ENCODE data around the gene DCUN1D1. TPM values are rescaled to one million over a fixed set of nuclear protein-coding genes. Genes with fewer than 3 reads are reported as not detected.

The DCUN1D1 gene
- total and polyA plus RNA-seq, 2 experiments from 2014 or later: 29.5 to 53.5 TPM

DNA sequence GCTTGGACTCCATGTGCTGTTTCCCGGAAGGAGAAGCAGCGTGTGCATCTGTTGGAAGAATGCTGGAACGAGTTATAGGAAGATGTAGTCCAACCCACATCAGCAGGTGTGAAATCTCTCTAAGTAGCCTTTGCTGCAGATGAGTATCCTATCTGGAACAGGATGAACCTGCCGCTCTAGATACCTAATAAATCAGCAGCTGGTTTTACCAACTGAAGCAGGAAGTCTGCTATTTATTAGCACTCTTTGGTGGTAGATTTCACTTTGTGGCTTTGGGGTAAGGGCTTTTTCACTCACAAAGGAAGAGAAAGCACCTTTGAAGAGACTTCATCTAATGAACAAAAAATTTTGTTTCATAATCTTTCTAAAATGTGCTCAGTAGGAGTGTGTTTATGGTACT is 66.4 kb downstream of the DCUN1D1 start (continued):
- TF ChIP-seq, protein P1, sequence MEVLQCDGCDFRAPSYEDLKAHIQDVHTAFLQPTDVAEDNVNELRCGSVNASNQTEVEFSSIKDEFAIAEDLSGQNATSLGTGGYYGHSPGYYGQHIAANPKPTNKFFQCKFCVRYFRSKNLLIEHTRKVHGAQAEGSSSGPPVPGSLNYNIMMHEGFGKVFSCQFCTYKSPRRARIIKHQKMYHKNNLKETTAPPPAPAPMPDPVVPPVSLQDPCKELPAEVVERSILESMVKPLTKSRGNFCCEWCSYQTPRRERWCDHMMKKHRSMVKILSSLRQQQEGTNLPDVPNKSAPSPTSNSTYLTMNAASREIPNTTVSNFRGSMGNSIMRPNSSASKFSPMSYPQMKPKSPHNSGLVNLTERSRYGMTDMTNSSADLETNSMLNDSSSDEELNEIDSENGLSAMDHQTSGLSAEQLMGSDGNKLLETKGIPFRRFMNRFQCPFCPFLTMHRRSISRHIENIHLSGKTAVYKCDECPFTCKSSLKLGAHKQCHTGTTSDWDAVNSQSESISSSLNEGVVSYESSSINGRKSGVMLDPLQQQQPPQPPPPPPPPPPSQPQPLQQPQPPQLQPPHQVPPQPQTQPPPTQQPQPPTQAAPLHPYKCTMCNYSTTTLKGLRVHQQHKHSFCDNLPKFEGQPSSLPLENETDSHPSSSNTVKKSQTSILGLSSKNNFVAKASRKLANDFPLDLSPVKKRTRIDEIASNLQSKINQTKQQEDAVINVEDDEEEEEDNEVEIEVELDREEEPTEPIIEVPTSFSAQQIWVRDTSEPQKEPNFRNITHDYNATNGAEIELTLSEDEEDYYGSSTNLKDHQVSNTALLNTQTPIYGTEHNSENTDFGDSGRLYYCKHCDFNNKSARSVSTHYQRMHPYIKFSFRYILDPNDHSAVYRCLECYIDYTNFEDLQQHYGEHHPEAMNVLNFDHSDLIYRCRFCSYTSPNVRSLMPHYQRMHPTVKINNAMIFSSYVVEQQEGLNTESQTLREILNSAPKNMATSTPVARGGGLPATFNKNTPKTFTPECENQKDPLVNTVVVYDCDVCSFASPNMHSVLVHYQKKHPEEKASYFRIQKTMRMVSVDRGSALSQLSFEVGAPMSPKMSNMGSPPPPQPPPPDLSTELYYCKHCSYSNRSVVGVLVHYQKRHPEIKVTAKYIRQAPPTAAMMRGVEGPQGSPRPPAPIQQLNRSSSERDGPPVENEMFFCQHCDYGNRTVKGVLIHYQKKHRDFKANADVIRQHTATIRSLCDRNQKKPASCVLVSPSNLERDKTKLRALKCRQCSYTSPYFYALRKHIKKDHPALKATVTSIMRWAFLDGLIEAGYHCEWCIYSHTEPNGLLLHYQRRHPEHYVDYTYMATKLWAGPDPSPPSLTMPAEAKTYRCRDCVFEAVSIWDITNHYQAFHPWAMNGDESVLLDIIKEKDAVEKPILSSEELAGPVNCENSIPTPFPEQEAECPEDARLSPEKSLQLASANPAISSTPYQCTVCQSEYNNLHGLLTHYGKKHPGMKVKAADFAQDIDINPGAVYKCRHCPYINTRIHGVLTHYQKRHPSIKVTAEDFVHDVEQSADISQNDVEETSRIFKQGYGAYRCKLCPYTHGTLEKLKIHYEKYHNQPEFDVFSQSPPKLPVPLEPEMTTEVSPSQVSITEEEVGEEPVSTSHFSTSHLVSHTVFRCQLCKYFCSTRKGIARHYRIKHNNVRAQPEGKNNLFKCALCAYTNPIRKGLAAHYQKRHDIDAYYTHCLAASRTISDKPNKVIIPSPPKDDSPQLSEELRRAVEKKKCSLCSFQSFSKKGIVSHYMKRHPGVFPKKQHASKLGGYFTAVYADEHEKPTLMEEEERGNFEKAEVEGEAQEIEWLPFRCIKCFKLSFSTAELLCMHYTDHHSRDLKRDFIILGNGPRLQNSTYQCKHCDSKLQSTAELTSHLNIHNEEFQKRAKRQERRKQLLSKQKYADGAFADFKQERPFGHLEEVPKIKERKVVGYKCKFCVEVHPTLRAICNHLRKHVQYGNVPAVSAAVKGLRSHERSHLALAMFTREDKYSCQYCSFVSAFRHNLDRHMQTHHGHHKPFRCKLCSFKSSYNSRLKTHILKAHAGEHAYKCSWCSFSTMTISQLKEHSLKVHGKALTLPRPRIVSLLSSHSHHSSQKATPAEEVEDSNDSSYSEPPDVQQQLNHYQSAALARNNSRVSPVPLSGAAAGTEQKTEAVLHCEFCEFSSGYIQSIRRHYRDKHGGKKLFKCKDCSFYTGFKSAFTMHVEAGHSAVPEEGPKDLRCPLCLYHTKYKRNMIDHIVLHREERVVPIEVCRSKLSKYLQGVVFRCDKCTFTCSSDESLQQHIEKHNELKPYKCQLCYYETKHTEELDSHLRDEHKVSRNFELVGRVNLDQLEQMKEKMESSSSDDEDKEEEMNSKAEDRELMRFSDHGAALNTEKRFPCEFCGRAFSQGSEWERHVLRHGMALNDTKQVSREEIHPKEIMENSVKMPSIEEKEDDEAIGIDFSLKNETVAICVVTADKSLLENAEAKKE (CRISPR knock-in tag; IDR thresholded peaks at IDR 0.05): no peak
- TF ChIP-seq POLR2AphosphoS5 (IDR thresholded peaks at IDR 0.05; ENCODE audit: low read depth) (no peak), ZNF331 (CRISPR knock-in tag; IDR thresholded peaks at IDR 0.05; ENCODE audit: low read depth) (no peak), ZNF114 (CRISPR knock-in tag; IDR thresholded peaks at IDR 0.05) (no peak)

DNA sequence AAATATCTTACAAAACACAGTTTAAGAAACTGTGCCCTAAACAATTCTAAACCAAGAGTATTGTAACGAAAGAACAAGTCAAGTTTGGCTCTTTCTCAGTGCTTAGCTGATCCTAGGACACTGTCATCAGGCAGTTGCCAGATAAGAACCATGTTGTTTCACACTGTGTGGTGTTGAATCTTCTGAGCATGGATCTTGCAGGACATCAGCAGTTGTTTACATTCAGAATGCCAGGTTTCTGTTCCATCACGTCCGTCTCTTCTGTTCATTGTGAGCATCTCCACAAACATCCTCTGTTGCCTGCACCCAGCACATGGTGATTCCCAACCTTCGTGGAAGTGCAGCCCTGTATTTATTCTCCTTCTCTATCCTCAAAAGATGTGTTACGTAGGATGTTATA is 67.9 kb downstream of the DCUN1D1 start:
- Histone ChIP-seq H3K27me3 (ENCODE audit: insufficient read depth) (no peaks in the 10 kb centered on the region), H3K36me3 (ENCODE audit: insufficient read depth) (no peaks in the 10 kb centered on the region), H3K4me3 (no peak overlapping the region), H3K79me2 (replicated peaks; ENCODE audit: insufficient read depth) (no peaks in the 10 kb centered on the region), H3K27ac (ENCODE audit: low read depth) (no peak overlapping the region), H3K4me1 (ENCODE audit: insufficient read depth) (no peaks in the 10 kb centered on the region), H2AFZ (no peak overlapping the region), H3F3A (replicated peaks; ENCODE audit: low read depth) (no peaks in the 10 kb centered on the region), H4K20me1 (replicated peaks; ENCODE audit: insufficient read depth) (no peaks in the 10 kb centered on the region), H3K9me2 (ENCODE audit: insufficient read depth) (no peaks in the 10 kb centered on the region), H3K4me2 (no peak overlapping the region)
- Mint-ChIP-seq H3K27ac (no peak overlapping the region), H3K27me3 (ENCODE audit: insufficient read depth, low read depth, poor library complexity) (no peaks in the 10 kb centered on the region), H3K4me1 (peaks cover 12% of the 10 kb centered on the region; the same call in 2 of the 3 replicates), H3K36me3 (ENCODE audit: low read depth) (no peaks in the 10 kb centered on the region), H3K4me3 (no peak overlapping the region), H3K9me3 (no peaks in the 10 kb centered on the region)
- TF ChIP-seq CREB1 (CRISPR knock-in tag; IDR thresholded peaks at IDR 0.05; ENCODE audit: low read depth) (no peak), STAT1 (IDR thresholded peaks at IDR 0.05; ENCODE audit: unreplicated experiment) (no peak), ZNF331 (CRISPR knock-in tag; IDR thresholded peaks at IDR 0.05; ENCODE audit: low read depth) (no peak), POLR2AphosphoS5 (IDR thresholded peaks at IDR 0.05; ENCODE audit: low read depth) (no peak), NANOG (IDR thresholded peaks at IDR 0.05; ENCODE audit: borderline replicate concordance) (no peak), JUNB (IDR thresholded peaks at IDR 0.05; ENCODE audit: unreplicated experiment) (no peak)
- TF ChIP-seq, protein P1 (CRISPR knock-in tag; IDR thresholded peaks at IDR 0.05): no peak
- DNase-seq (ENCODE audit: low spot score): no peak
- ATAC-seq: no peak
